CD4-positive, CD25-positive, alpha-beta regulatory T cell (primary cell): ENCODE measurements around the gene GPX5. TPM values are rescaled to one million over a fixed set of nuclear protein-coding genes. Genes with fewer than 3 reads are reported as not detected.
A peak's percentile ranks its signal among the peaks of the same experiment; 100 is the strongest.
"Not testable (repeated sequence)": the region's sequence is repeated elsewhere in the genome, so short reads cannot be mapped to it uniquely, and the experiment has no call there.

Experiments used
- ATAC-seq, 2 donors: fragments of 150-1000 bp; cut with Tn5 transposase; one replicate each; pipeline ENCODE4 v1.10.0; 2021; ENCODE audit warnings: low read depth in 2 of 2, moderate number of reproducible peaks in 2 of 2, moderate library complexity in 1 of 2
- DNase-seq, 3 donors: peaks; one replicate each; pipeline versions ENCODE4 v3.0.0 to v3.0.0-alpha.2; 2012 to 2022; ENCODE audit warnings: mixed read lengths in 1 of 3
- H3K27ac ChIP-seq: one replicate; pipeline ENCODE4 v1.7.0; 2013; ENCODE audit warnings: mild to moderate bottlenecking, low read length; ENCODE audit not compliant: insufficient read depth, poor library complexity, severe bottlenecking
- H3K27me3 ChIP-seq: one replicate; pipeline ENCODE4 v1.7.0; 2013; ENCODE audit warnings: low read length; ENCODE audit not compliant: control insufficient read depth, insufficient read depth
- H3K36me3 ChIP-seq: one replicate; pipeline ENCODE4 v1.7.0; 2013; ENCODE audit warnings: mild to moderate bottlenecking, low read length, moderate library complexity; ENCODE audit not compliant: control insufficient read depth, insufficient read depth
- H3K4me1 ChIP-seq: 2 replicates; pipeline ENCODE4 v1.7.0; 2013; ENCODE audit warnings: mild to moderate bottlenecking, low read length; ENCODE audit not compliant: insufficient read depth, control insufficient read depth, poor library complexity, severe bottlenecking
- H3K4me3 ChIP-seq: one replicate; pipeline ENCODE4 v1.7.0; 2013; ENCODE audit warnings: low read depth, mild to moderate bottlenecking, low read length, moderate library complexity
- H3K9me3 ChIP-seq, 2 experiments: 1 replicate in 1 of 2; 2 replicates in 1 of 2; pipeline ENCODE4 v1.7.0; 2013; ENCODE audit warnings: low read length in 2 of 2, mild to moderate bottlenecking in 1 of 2, moderate library complexity in 1 of 2; ENCODE audit not compliant: control insufficient read depth in 2 of 2
- H3K27ac Mint-ChIP-seq, 3 donors: one replicate each; pipeline ENCODE4 v1.8.0; 2020 to 2022; ENCODE audit warnings: mild to moderate bottlenecking in 3 of 3, mixed read lengths in 3 of 3, moderate library complexity in 2 of 3
- H3K27me3 Mint-ChIP-seq: one replicate; pipeline ENCODE4 v1.8.0; 2022; ENCODE audit warnings: mild to moderate bottlenecking, mixed read lengths
- H3K36me3 Mint-ChIP-seq: one replicate; pipeline ENCODE4 v1.8.0; 2020; ENCODE audit warnings: mixed read lengths
- H3K4me1 Mint-ChIP-seq, 4 donors: one replicate each; pipeline ENCODE4 v1.8.0; 2020 to 2022; ENCODE audit warnings: mixed read lengths in 4 of 4, mild to moderate bottlenecking in 1 of 4
- H3K4me3 Mint-ChIP-seq, 4 donors: one replicate each; pipeline ENCODE4 v1.8.0; 2020 to 2022; ENCODE audit warnings: mild to moderate bottlenecking in 4 of 4, mixed read lengths in 4 of 4, moderate library complexity in 3 of 4
- H3K9me3 Mint-ChIP-seq, 7 donors: one replicate each; pipeline ENCODE4 v1.8.0; 2020 to 2022; ENCODE audit warnings: mixed read lengths in 7 of 7, mild to moderate bottlenecking in 3 of 7, moderate library complexity in 2 of 7
- polyA plus RNA-seq, 4 donors: library from polyadenylated mRNA; unstranded; fragments of 300-500 nt; fragmentation: Illumina TruSeq; gene quantifications; one replicate each; pipeline ENCODE4 v1.2.3, GENCODE V29; 2021
- total RNA-seq: library from RNA; stranded (reverse); gene quantifications from one replicate; pipeline ENCODE4 v1.2.3, GENCODE V29; 2022

Gene GPX5
- total and polyA plus RNA-seq, 5 donors from 2014 or later = not detected

GRCh38 chr6:28537065-28537464 lies 11.4 kb downstream of the GPX5 start:
- peak in 1 of 3 donors; percentile 7 for DNase-seq
- Histone ChIP-seq H3K4me3 (peak overlapping the region; percentile 1), H3K27ac (no peak overlapping the region), H3K4me1 (peaks cover 7% of the 10 kb centered on the region), H3K36me3 (no peaks in the 10 kb centered on the region), H3K9me3 (no peaks in the 10 kb centered on the region), H3K27me3 (peaks cover 20% of the 10 kb centered on the region)
- Mint-ChIP-seq H3K9me3 (peaks cover 0 to 20% (median 8%) of the 10 kb centered on the region in 7 donors), H3K27me3 (peaks cover 42% of the 10 kb centered on the region), H3K4me3 (peak overlapping the region in 3 of 4 donors; percentile 40 to 65 (median 64)), H3K36me3 (no peaks in the 10 kb centered on the region), H3K4me1 (peaks cover 0 to 13% (median under 1%) of the 10 kb centered on the region in 4 donors), H3K27ac (no peak overlapping the region)
- no peak for ATAC-seq

GRCh38 chr6:28537509-28538140 lies 11.9 kb downstream of the GPX5 start:
- Mint-ChIP-seq H3K27me3 (peaks cover 42% of the 10 kb centered on the region), H3K9me3 (peaks cover 0 to 20% (median 10%) of the 10 kb centered on the region in 7 donors), H3K27ac (no peak overlapping the region), H3K4me1 (peaks cover 0 to 18% (median 4%) of the 10 kb centered on the region in 4 donors), H3K36me3 (no peaks in the 10 kb centered on the region), H3K4me3 (peak overlapping the region in 2 of 4 donors; percentile 23 to 64)
- Histone ChIP-seq H3K27ac (no peak overlapping the region), H3K4me3 (peak overlapping the region; percentile 1), H3K9me3 (no peaks in the 10 kb centered on the region), H3K27me3 (peaks cover 20% of the 10 kb centered on the region), H3K4me1 (peaks cover 8% of the 10 kb centered on the region), H3K36me3 (no peaks in the 10 kb centered on the region)
- ATAC-seq = no peak
- DNase-seq = peak in 2 of 3 donors; percentile 29 to 38

GRCh38 chr6:28541996-28542395 lies 16.3 kb downstream of the GPX5 start:
- Mint-ChIP-seq H3K9me3 (peaks cover 0 to 20% (median 9%) of the 10 kb centered on the region in 7 donors), H3K36me3 (no peaks in the 10 kb centered on the region), H3K4me1 (peaks cover 4 to 30% (median 12%) of the 10 kb centered on the region in 4 donors), H3K27ac (no peak overlapping the region), H3K4me3 (peak overlapping the region; percentile 70 to 86 (median 78)), H3K27me3 (peaks cover 56% of the 10 kb centered on the region)
- no peak for DNase-seq
- no peak for ATAC-seq
- Histone ChIP-seq H3K9me3 (no peaks in the 10 kb centered on the region), H3K4me1 (peaks cover 10% of the 10 kb centered on the region), H3K4me3 (no peak overlapping the region), H3K27me3 (peaks cover 33% of the 10 kb centered on the region), H3K36me3 (no peaks in the 10 kb centered on the region), H3K27ac (no peak overlapping the region)

GRCh38 chr6:28542440-28543296 lies 17.0 kb downstream of the GPX5 start:
- peaks cover 6% of the 10 kb centered on the region for H3K4me1 ChIP-seq
- DNase-seq = peak; percentile 11 to 77 (median 48)
- peaks cover 30% of the 10 kb centered on the region for H3K27me3 ChIP-seq
- H3K27ac ChIP-seq = no peak overlapping the region
- peak overlapping the region; percentile 49 for H3K4me3 ChIP-seq
- peak; percentile 40 to 42 for ATAC-seq
- Mint-ChIP-seq H3K27ac (peak overlapping the region in 2 of 3 donors; percentile 4 to 44), H3K36me3 (no peaks in the 10 kb centered on the region), H3K4me3 (peak overlapping the region; percentile 70 to 86 (median 78)), H3K9me3 (peaks cover 0 to 20% (median 9%) of the 10 kb centered on the region in 7 donors), H3K4me1 (peaks cover 4 to 25% (median 12%) of the 10 kb centered on the region in 4 donors), H3K27me3 (peaks cover 49% of the 10 kb centered on the region)
- H3K9me3 ChIP-seq = no peaks in the 10 kb centered on the region
- H3K36me3 ChIP-seq = no peaks in the 10 kb centered on the region

GRCh38 chr6:28543651-28544610 lies 18.2 kb downstream of the GPX5 start:
- H3K36me3 ChIP-seq = no peaks in the 10 kb centered on the region
- H3K36me3 Mint-ChIP-seq = no peaks in the 10 kb centered on the region
- H3K27ac ChIP-seq = no peak overlapping the region
- H3K9me3 ChIP-seq = no peaks in the 10 kb centered on the region
- peaks cover 6% of the 10 kb centered on the region for H3K4me1 ChIP-seq
- no peak for ATAC-seq
- H3K4me1 Mint-ChIP-seq = peaks cover 4 to 22% (median 12%) of the 10 kb centered on the region in 4 donors
- peak in 1 of 3 donors; percentile 15 for DNase-seq
- H3K27me3 Mint-ChIP-seq = peaks cover 43% of the 10 kb centered on the region
- peak overlapping the region; percentile 46 to 86 (median 78) for H3K4me3 Mint-ChIP-seq
- peaks cover 0 to 20% (median 9%) of the 10 kb centered on the region in 7 donors for H3K9me3 Mint-ChIP-seq
- H3K27ac Mint-ChIP-seq = peak overlapping the region; percentile 39 to 90 (median 67)
- peak overlapping the region; percentile 30 for H3K4me3 ChIP-seq
- H3K27me3 ChIP-seq = peaks cover 22% of the 10 kb centered on the region

GRCh38 chr6:28545955-28546354 lies 20.3 kb downstream of the GPX5 start:
- DNase-seq (no peak), ATAC-seq (no peak)
- no peaks in the 10 kb centered on the region for H3K36me3 ChIP-seq
- H3K4me3 ChIP-seq = no peak overlapping the region
- Mint-ChIP-seq H3K4me1 (peaks cover 4 to 22% (median 12%) of the 10 kb centered on the region in 4 donors), H3K27me3 (peaks cover 42% of the 10 kb centered on the region), H3K36me3 (no peaks in the 10 kb centered on the region), H3K9me3 (peaks cover 0 to 12% (median 5%) of the 10 kb centered on the region in 7 donors), H3K4me3 (no peak overlapping the region), H3K27ac (no peak overlapping the region)
- H3K9me3 ChIP-seq = no peaks in the 10 kb centered on the region
- H3K27ac ChIP-seq = no peak overlapping the region
- H3K27me3 ChIP-seq = peaks cover 22% of the 10 kb centered on the region
- peaks cover 6% of the 10 kb centered on the region for H3K4me1 ChIP-seq

GRCh38 chr6:28547003-28547402 lies 21.3 kb downstream of the GPX5 start:
- peaks cover 21% of the 10 kb centered on the region for H3K27me3 ChIP-seq
- Mint-ChIP-seq H3K9me3 (peaks cover 0 to 12% (median 0%) of the 10 kb centered on the region in 7 donors), H3K27ac (peak overlapping the region in 1 of 3 donors; percentile 1), H3K4me1 (peaks cover 4 to 22% (median 12%) of the 10 kb centered on the region in 4 donors), H3K27me3 (peaks cover 41% of the 10 kb centered on the region)
- not testable (repeated sequence) for H3K9me3 ChIP-seq, H3K36me3 ChIP-seq, H3K4me3 Mint-ChIP-seq, H3K27ac ChIP-seq, DNase-seq, ATAC-seq, H3K4me3 ChIP-seq, H3K4me1 ChIP-seq, H3K36me3 Mint-ChIP-seq
